Mucosa of descending colon (tissue), 3 donors: ENCODE measurements around the gene F5. TPM values are rescaled to one million over a fixed set of nuclear protein-coding genes. Genes with fewer than 3 reads are reported as not detected.

Source experiments
- ATAC-seq: fragments of 200-7000 bp; cut with Tn5 transposase; one replicate; pipeline ENCODE4 v1.9.1; 2020; ENCODE audit warnings: mild to moderate bottlenecking, moderate library complexity
- DNase-seq, 3 donors: peaks; one replicate each; pipeline ENCODE4 v3.0.0-alpha.2; 2020
- H3K36me3 ChIP-seq: fragments of 200-600 bp; one replicate; pipeline ENCODE4 v1.8.0; 2021; ENCODE audit warnings: low read depth, mild to moderate bottlenecking
- H3K4me1 ChIP-seq: fragments of 200-600 bp; one replicate; pipeline ENCODE4 v1.8.0; 2021; ENCODE audit warnings: low read depth, mild to moderate bottlenecking
- H3K4me3 ChIP-seq: fragments of 200-600 bp; one replicate; pipeline ENCODE4 v1.8.0; 2021; ENCODE audit warnings: mild to moderate bottlenecking
- H3K9me3 ChIP-seq: fragments of 200-600 bp; one replicate; pipeline ENCODE4 v1.8.0; 2021; ENCODE audit warnings: mild to moderate bottlenecking
- intact Hi-C, 2 donors: fragments of 100-400 bp; cut with DNase I in 1 of 2; cut with micrococcal nuclease in 1 of 2; formaldehyde crosslinking; loops; one replicate each; pipeline versions ENCODE4 v1.11.0 to v1.11.1; 2022; cut with DNase I, micrococcal nuclease
- total RNA-seq, 3 donors: library from RNA; stranded (reverse); fragmentation: NEBNext Ultra II Directional in 2 of 3; extraction: Animal tissue kit (Norgen Biotek cat#: 25700) in 2 of 3; gene quantifications; one replicate each; pipeline versions ENCODE4 v1.2.1 to v1.2.4, GENCODE V29; 2021 to 2023
- TF ChIP-seq, protein P1 (sequence below): fragments of 200-600 bp; IDR thresholded peaks from one replicate; pipeline ENCODE4 v1.8.0; 2022; ENCODE audit warnings: antibody characterized with exemption, mild to moderate bottlenecking
- donor health status: DM: no; HTN: no; CAD: no; lungs with moderate emphysema.
- donor health status: DM: no; HTN: no; CAD: no.
- donor health status: DM: no; HTN: yes; CAD: no.

Gene F5
- total RNA-seq, 3 donors from 2014 or later, result 0.44 to 2.5 (median 0.69) TPM

DNA sequence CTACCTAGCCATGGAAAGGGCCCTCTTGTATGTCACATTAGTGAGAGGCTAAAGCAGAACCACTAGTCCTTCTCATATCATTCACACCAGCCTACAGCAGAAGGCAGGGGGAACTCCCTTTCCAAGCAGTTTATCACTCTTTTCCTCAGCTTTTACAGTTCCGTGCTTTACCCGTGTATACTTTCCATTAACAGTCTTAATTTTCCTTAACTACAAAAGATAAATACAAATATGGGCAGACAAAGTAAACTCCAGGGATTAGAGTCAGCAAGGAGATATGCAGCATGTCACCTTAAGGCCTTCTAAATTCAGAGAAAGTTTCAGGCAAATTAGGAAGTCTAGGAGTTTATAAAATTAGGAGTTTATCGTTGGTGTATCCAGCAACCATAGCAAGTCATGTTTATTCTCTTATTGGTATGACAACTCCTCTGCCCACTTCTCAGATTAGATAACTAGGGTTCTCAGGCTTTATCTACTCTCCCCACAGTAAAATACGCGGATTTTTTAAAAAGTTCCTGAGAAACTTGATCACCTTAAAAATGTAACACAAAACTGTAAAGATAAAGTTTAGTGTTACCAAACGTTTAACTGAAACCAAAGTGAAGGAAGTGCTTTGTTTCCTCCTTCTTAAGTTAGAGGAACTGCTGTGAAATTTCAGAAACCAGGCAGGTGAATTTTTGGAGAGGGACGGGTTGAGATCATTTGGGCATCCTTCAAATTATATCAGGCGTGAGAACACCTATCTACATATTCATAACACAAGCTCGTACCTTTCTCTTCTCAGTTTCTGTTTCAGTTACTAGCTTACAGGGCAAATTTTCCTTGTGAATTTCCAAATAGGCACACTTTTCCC, 57.8 kb downstream of the F5 start:
- no peak for DNase-seq
- no peak overlapping the region for H3K4me3 ChIP-seq
- no peaks in the 10 kb centered on the region for H3K36me3 ChIP-seq
- H3K9me3 ChIP-seq, result no peaks in the 10 kb centered on the region
- intact Hi-C loops, result no loop called here
- TF ChIP-seq, protein P1, sequence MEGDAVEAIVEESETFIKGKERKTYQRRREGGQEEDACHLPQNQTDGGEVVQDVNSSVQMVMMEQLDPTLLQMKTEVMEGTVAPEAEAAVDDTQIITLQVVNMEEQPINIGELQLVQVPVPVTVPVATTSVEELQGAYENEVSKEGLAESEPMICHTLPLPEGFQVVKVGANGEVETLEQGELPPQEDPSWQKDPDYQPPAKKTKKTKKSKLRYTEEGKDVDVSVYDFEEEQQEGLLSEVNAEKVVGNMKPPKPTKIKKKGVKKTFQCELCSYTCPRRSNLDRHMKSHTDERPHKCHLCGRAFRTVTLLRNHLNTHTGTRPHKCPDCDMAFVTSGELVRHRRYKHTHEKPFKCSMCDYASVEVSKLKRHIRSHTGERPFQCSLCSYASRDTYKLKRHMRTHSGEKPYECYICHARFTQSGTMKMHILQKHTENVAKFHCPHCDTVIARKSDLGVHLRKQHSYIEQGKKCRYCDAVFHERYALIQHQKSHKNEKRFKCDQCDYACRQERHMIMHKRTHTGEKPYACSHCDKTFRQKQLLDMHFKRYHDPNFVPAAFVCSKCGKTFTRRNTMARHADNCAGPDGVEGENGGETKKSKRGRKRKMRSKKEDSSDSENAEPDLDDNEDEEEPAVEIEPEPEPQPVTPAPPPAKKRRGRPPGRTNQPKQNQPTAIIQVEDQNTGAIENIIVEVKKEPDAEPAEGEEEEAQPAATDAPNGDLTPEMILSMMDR, result no peak
- peak; percentile 47 for ATAC-seq
- H3K4me1 ChIP-seq, result peaks cover 23% of the 10 kb centered on the region

DNA sequence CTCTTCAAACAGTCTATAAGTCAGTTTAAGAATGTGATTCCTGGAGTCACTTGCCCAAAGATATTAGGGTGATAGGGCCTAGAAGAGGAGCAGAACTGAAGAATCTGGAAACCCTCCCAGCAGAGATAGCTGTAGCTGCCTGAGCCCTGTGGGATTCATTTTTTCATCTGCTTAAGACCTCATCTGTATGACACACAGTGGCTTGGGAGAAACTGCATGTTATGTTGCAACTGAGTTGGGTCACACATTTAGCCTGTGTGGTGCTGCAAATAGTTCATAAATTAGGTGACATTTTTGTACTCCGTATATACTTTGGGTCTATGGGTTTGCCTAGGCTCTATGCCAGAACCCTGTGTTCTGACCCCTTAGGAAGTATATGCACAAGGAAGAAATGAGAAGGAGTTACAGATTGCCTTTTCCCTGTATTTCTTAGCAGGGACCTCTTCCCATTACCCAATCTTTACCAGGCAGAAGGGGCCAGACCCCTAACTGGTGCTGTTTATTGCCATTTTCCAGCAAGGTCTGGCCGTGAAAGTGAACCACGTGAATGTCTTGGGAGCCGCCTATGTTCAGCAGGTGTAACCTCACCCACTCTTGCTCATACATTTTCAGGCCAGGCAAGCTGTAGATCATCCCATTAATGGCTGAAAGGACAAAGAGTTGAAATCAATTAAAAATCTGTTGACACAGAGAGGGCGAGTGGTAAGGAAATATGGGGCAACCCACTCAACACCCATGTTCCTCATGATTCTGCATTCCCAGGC, 58.6 kb downstream of the F5 start:
- peak; percentile 80 for ATAC-seq
- TF ChIP-seq, protein P1, result no peak

DNA sequence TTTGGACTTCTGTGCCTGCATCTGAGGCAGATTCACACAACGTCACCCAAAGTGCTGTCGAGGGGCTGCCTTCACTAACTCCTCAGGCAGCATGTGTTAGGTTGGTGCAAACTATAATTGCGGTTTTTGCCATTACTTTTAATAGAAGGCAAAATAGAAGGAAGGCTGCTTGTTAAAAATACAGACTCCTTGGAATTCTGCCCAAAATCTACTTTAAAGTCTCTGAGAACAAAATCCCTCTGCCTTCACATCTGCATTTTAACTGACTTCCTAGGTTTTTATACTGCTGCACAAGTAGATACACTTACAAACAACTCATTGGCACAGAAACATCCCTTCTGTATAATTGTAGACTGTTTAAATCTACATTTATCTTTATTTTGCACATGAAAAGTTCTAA, 59.3 kb downstream of the F5 start:
- peaks cover 23% of the 10 kb centered on the region for H3K4me1 ChIP-seq
- no peak for DNase-seq
- no peak overlapping the region for H3K4me3 ChIP-seq
- intact Hi-C loops, result no loop called here
- no peaks in the 10 kb centered on the region for H3K9me3 ChIP-seq
- no peaks in the 10 kb centered on the region for H3K36me3 ChIP-seq
- ATAC-seq, result no peak
- TF ChIP-seq, protein P1, result no peak

More for the DNA sequence above, 58.6 kb downstream of the F5 start:
- intact Hi-C loops, result no loop called here
- no peaks in the 10 kb centered on the region for H3K9me3 ChIP-seq
- no peak overlapping the region for H3K4me3 ChIP-seq
- DNase-seq, result peak in 1 of 3 donors; percentile 53
- no peaks in the 10 kb centered on the region for H3K36me3 ChIP-seq
- H3K4me1 ChIP-seq, result peaks cover 23% of the 10 kb centered on the region

DNA sequence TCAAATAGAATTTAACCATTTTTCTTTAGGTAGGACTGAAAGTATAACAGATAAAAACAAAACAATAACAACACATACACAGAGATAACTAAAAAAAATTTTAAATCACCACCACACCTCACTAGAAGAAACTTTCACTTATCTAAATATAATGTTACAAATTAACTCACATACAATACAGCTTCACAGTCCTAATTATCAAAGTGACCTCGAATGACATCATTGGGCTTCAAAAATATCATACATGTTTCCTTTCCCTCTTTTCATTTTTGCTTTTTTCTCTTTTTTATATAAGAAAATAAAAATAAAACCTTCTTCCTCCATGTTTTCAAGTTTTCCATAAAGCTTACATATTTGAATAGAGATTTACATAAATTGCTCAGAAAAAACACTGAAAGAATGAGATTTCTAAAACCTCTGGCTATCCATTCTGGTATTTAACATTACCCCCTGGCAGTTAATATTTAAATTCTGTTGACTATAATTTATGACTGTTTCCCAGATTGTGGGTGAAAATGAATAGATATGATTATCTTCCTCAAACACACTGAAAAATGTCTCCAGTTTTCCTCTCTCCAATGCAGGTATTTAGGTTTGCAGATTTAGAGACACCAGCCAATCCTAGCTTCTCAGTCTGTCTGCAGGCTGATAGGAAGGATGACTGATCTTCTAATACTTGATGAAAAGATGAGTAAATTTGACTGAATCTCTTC, 60.0 kb downstream of the F5 start:
- ATAC-seq, result no peak
- Histone ChIP-seq H3K36me3 (no peaks in the 10 kb centered on the region), H3K4me1 (peaks cover 23% of the 10 kb centered on the region), H3K4me3 (no peak overlapping the region), H3K9me3 (no peaks in the 10 kb centered on the region)
- DNase-seq, result no peak
- intact Hi-C loops, result no loop called here
- TF ChIP-seq, protein P1, result no peak

DNA sequence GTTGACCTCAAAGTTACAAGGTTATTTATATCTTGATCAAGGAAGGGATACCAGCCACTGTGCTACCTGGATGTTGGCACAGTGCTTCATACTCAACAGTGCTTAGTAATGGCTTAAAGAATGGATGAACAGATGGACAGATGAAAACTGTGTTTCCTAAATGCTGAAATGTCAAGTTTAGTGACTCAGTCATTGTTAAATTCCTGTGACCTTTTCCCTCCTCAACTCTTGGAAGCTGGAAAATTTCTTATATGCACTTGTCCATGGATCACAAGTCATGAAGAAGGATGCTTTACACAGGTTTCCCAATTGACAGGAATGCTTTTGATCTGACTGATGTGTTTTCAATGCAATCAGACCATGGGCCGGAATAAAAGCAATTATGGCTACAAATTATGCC, 60.9 kb downstream of the F5 start:
- TF ChIP-seq, protein P1, result no peak
- intact Hi-C loops, result no loop called here
- Histone ChIP-seq H3K9me3 (no peaks in the 10 kb centered on the region), H3K4me3 (no peak overlapping the region), H3K36me3 (no peaks in the 10 kb centered on the region), H3K4me1 (peaks cover 23% of the 10 kb centered on the region)
- ATAC-seq (no peak), DNase-seq (no peak)
